ENCODE results near the gene SSR1. TPM values are rescaled to one million over a fixed set of nuclear protein-coding genes. Genes with fewer than 3 reads are reported as not detected.

SSR1 gene
- polyA plus RNA-seq, 1 experiment: 173 TPM

GRCh38 chr6:7300926-7301325 lies 12.1 kb downstream of the SSR1 start:
- peaks cover 18% of the 10 kb centered on the region for H3K36me3 ChIP-seq (ENCODE audit: control insufficient read depth, insufficient read depth, low read length)
- no peak overlapping the region for H3K4me3 ChIP-seq (ENCODE audit: low read depth, low read length)
- no peak for DNase-seq (ENCODE audit: low read depth)
- ChIA-PET POLR2A (no interaction called here), CTCF (no interaction called here)
- no peak for TF ChIP-seq CTCF (IDR thresholded peaks at IDR 0.05; ENCODE audit: insufficient read depth, low read depth, low read length)
- no peaks in the 10 kb centered on the region for H3K27me3 ChIP-seq (ENCODE audit: control insufficient read depth, insufficient read depth, low read length)

GRCh38 chr6:7298113-7298512 lies 14.9 kb downstream of the SSR1 start:
- H3K36me3 ChIP-seq (ENCODE audit: control insufficient read depth, insufficient read depth, low read length): peaks cover 22% of the 10 kb centered on the region
- ChIA-PET POLR2A (no interaction called here), CTCF (interaction anchor here (0.6 to 0.8 kb wide), 2 partner anchors 11 to 59 kb away, joined by 3 to 4 read pairs; no protein-coding TSS in a partner anchor)
- H3K4me3 ChIP-seq (ENCODE audit: low read depth, low read length): no peak overlapping the region
- H3K27me3 ChIP-seq (ENCODE audit: control insufficient read depth, insufficient read depth, low read length): no peaks in the 10 kb centered on the region
- no peak for TF ChIP-seq CTCF (IDR thresholded peaks at IDR 0.05; ENCODE audit: insufficient read depth, low read depth, low read length)
- DNase-seq (ENCODE audit: low read depth): no peak

- Histone ChIP-seq H3K4me3 (ENCODE audit: low read depth, low read length) (no peak overlapping the region), H3K27me3 (ENCODE audit: control insufficient read depth, insufficient read depth, low read length) (no peaks in the 10 kb centered on the region), H3K36me3 (ENCODE audit: control insufficient read depth, insufficient read depth, low read length) (peaks cover 25% of the 10 kb centered on the region)
- no peak for TF ChIP-seq CTCF (IDR thresholded peaks at IDR 0.05; ENCODE audit: insufficient read depth, low read depth, low read length)
- ChIA-PET POLR2A (no interaction called here), CTCF (no interaction called here)
- no peak for DNase-seq (ENCODE audit: low read depth)
These were observed 16.4 kb downstream of the SSR1 start for GRCh38 chr6:7296602-7297001.

- no peaks in the 10 kb centered on the region for H3K27me3 ChIP-seq (ENCODE audit: control insufficient read depth, insufficient read depth, low read length)
- H3K4me3 ChIP-seq (ENCODE audit: low read depth, low read length): no peak overlapping the region
- no peak for DNase-seq (ENCODE audit: low read depth)
- ChIA-PET POLR2A (no interaction called here), CTCF (no interaction called here)
- no peak for TF ChIP-seq CTCF (IDR thresholded peaks at IDR 0.05; ENCODE audit: insufficient read depth, low read depth, low read length)
- peaks cover 20% of the 10 kb centered on the region for H3K36me3 ChIP-seq (ENCODE audit: control insufficient read depth, insufficient read depth, low read length)
These were observed 17.1 kb downstream of the SSR1 start for GRCh38 chr6:7295916-7296315.

GRCh38 chr6:7292596-7293255 lies 20.3 kb downstream of the SSR1 start:
- Histone ChIP-seq H3K27me3 (ENCODE audit: control insufficient read depth, insufficient read depth, low read length) (no peaks in the 10 kb centered on the region), H3K4me3 (ENCODE audit: low read depth, low read length) (no peak overlapping the region), H3K36me3 (ENCODE audit: control insufficient read depth, insufficient read depth, low read length) (peaks cover 17% of the 10 kb centered on the region)
- no peak for TF ChIP-seq CTCF (IDR thresholded peaks at IDR 0.05; ENCODE audit: insufficient read depth, low read depth, low read length)
- ChIA-PET CTCF (interaction anchor here (0.6 to 1.8 kb wide), 7 partner anchors 9 to 325 kb away, joined by 3 to 8 read pairs (median 3); no protein-coding TSS in a partner anchor), POLR2A (no interaction called here)
- no peak for DNase-seq (ENCODE audit: low read depth)
